ENCODE data around the gene NUDT5.
"Not testable (repeated sequence)": the region's sequence is repeated elsewhere in the genome, so short reads cannot be mapped to it uniquely, and the experiment has no call there.

- TF ChIP-seq CTCF (conservative IDR thresholded peaks at IDR 0.05; ENCODE audit: low read length); EZH2phosphoT487 (IDR thresholded peaks at IDR 0.05; ENCODE audit: borderline replicate concordance, low read depth, low read length): not testable (repeated sequence)
These were observed 30.7 kb upstream of the NUDT5 start for GRCh38 chr10:12226438-12226837.

Data from OCI-LY7 (cell line).